Vagina (tissue), 2 donors: ENCODE measurements around the gene JAKMIP1.

ENCODE experiments used
- CTCF ChIP-seq, 3 experiments: fragments of 450-650 bp in 2 of 3; fragments of 200-600 bp in 1 of 3; sonication (generic) in 1 of 3; IDR thresholded peaks; one replicate each; pipeline ENCODE4 v1.5.1; 2017 to 2019; ENCODE audit warnings: antibody characterized with exemption in 3 of 3, mild to moderate bottlenecking in 2 of 3, moderate library complexity in 2 of 3
- POLR2A ChIP-seq, 2 donors: fragments of 450-650 bp; IDR thresholded peaks; one replicate each; pipeline ENCODE4 v1.6.1; 2017; ENCODE audit warnings: antibody characterized with exemption in 2 of 2, mild to moderate bottlenecking in 2 of 2, moderate library complexity in 2 of 2

- TF ChIP-seq CTCF (IDR thresholded peaks at IDR 0.05), result no peak
- TF ChIP-seq POLR2A (IDR thresholded peaks at IDR 0.05), result no peak
Measured at GRCh38 chr4:6064383-6064782, 136.0 kb downstream of the JAKMIP1 start.
